ENCODE measurements around the gene RSPO3.

The RSPO3 gene

GRCh38 chr6:127154509-127154908 is 36.0 kb downstream of the RSPO3 start:
- H2AFZ ChIP-seq: no peak overlapping the region
- TF ChIP-seq CTCF (IDR thresholded peaks at IDR 0.05): no peak
- H3K9ac ChIP-seq: no peak overlapping the region

GRCh38 chr6:127160484-127160883 is 42.0 kb downstream of the RSPO3 start:
- no peak overlapping the region for H2AFZ ChIP-seq
- H3K36me3 ChIP-seq (ENCODE audit: control insufficient read depth, insufficient read depth, low read length): no peaks in the 10 kb centered on the region
- H3K79me2 ChIP-seq: no peaks in the 10 kb centered on the region
- no peak overlapping the region for H3K9ac ChIP-seq
- no peaks in the 10 kb centered on the region for H3K4me1 ChIP-seq
- no peaks in the 10 kb centered on the region for H3K27me3 ChIP-seq (ENCODE audit: control insufficient read depth, insufficient read depth, low read length)
- no peak overlapping the region for H3K4me3 ChIP-seq (ENCODE audit: low read depth, low read length)
- no peaks in the 10 kb centered on the region for H3K9me3 ChIP-seq (ENCODE audit: control insufficient read depth, low read length)
- no peak for TF ChIP-seq CTCF (IDR thresholded peaks at IDR 0.05)
- H3K27ac ChIP-seq: no peak overlapping the region
- no peak overlapping the region for H3K4me2 ChIP-seq (ENCODE audit: low read length)

More at GRCh38 chr6:127154509-127154908, 36.0 kb downstream of the RSPO3 start:
- H3K9me3 ChIP-seq (ENCODE audit: control insufficient read depth, low read length): no peaks in the 10 kb centered on the region
- no peak overlapping the region for H3K4me2 ChIP-seq (ENCODE audit: low read length)
- no peaks in the 10 kb centered on the region for H3K4me1 ChIP-seq
- H3K79me2 ChIP-seq: no peaks in the 10 kb centered on the region
- H3K4me3 ChIP-seq (ENCODE audit: low read depth, low read length): no peak overlapping the region
- no peak overlapping the region for H3K27ac ChIP-seq
- H3K27me3 ChIP-seq (ENCODE audit: control insufficient read depth, insufficient read depth, low read length): no peaks in the 10 kb centered on the region
- H3K36me3 ChIP-seq (ENCODE audit: control insufficient read depth, insufficient read depth, low read length): no peaks in the 10 kb centered on the region

- TF ChIP-seq CTCF (IDR thresholded peaks at IDR 0.05): no peak
- Histone ChIP-seq H3K9me3 (ENCODE audit: control insufficient read depth, low read length) (no peaks in the 10 kb centered on the region), H2AFZ (no peak overlapping the region), H3K79me2 (no peaks in the 10 kb centered on the region), H3K36me3 (ENCODE audit: control insufficient read depth, insufficient read depth, low read length) (no peaks in the 10 kb centered on the region), H3K4me2 (ENCODE audit: low read length) (no peak overlapping the region), H3K4me1 (no peaks in the 10 kb centered on the region), H3K9ac (no peak overlapping the region), H3K27ac (no peak overlapping the region), H3K4me3 (ENCODE audit: low read depth, low read length) (no peak overlapping the region), H3K27me3 (ENCODE audit: control insufficient read depth, insufficient read depth, low read length) (no peaks in the 10 kb centered on the region)
Measured at GRCh38 chr6:127162836-127163235, 44.4 kb downstream of the RSPO3 start.

GRCh38 chr6:127164036-127164435 is 45.6 kb downstream of the RSPO3 start:
- H3K4me3 ChIP-seq (ENCODE audit: low read depth, low read length): no peak overlapping the region
- H3K9ac ChIP-seq: no peak overlapping the region
- TF ChIP-seq CTCF (IDR thresholded peaks at IDR 0.05): no peak
- H3K4me2 ChIP-seq (ENCODE audit: low read length): no peak overlapping the region
- H3K36me3 ChIP-seq (ENCODE audit: control insufficient read depth, insufficient read depth, low read length): no peaks in the 10 kb centered on the region
- no peaks in the 10 kb centered on the region for H3K27me3 ChIP-seq (ENCODE audit: control insufficient read depth, insufficient read depth, low read length)
- no peak overlapping the region for H2AFZ ChIP-seq
- no peak overlapping the region for H3K27ac ChIP-seq
- H3K9me3 ChIP-seq (ENCODE audit: control insufficient read depth, low read length): no peaks in the 10 kb centered on the region
- no peaks in the 10 kb centered on the region for H3K4me1 ChIP-seq
- H3K79me2 ChIP-seq: no peaks in the 10 kb centered on the region

GRCh38 chr6:127164565-127164964 is 46.1 kb downstream of the RSPO3 start:
- H3K9ac ChIP-seq: no peak overlapping the region
- H3K4me2 ChIP-seq (ENCODE audit: low read length): no peak overlapping the region
- no peaks in the 10 kb centered on the region for H3K4me1 ChIP-seq
- H3K79me2 ChIP-seq: no peaks in the 10 kb centered on the region
- H3K9me3 ChIP-seq (ENCODE audit: control insufficient read depth, low read length): no peaks in the 10 kb centered on the region
- no peaks in the 10 kb centered on the region for H3K36me3 ChIP-seq (ENCODE audit: control insufficient read depth, insufficient read depth, low read length)
- no peak overlapping the region for H3K27ac ChIP-seq
- H2AFZ ChIP-seq: no peak overlapping the region
- H3K27me3 ChIP-seq (ENCODE audit: control insufficient read depth, insufficient read depth, low read length): no peaks in the 10 kb centered on the region
- H3K4me3 ChIP-seq (ENCODE audit: low read depth, low read length): no peak overlapping the region
- no peak for TF ChIP-seq CTCF (IDR thresholded peaks at IDR 0.05)
